DND-41 (cell line): ENCODE measurements around the gene NR4A2.

ENCODE experiments used
- ATAC-seq: fragments of 200-7000 bp; cut with Tn5 transposase; 3 replicates; pipeline ENCODE4 v1.9.1; 2021; ENCODE audit warnings: low read depth; ENCODE audit not compliant: insufficient read depth
- DNase-seq: peaks from one replicate; pipeline ENCODE4 v3.0.0-alpha.2; 2020
- H2AFZ ChIP-seq: 2 replicates; pipeline ENCODE4 v1.6.0; 2012; ENCODE audit warnings: low read depth, low read length
- H3K27ac ChIP-seq: 2 replicates; pipeline ENCODE4 v1.5.1; 2012; ENCODE audit warnings: low read length, inconsistent platforms
- H3K27me3 ChIP-seq: fragments of 200-600 bp; sonication (generic); 2 replicates; pipeline ENCODE4 v1.6.0; 2012; ENCODE audit warnings: low read length, mild to moderate bottlenecking, inconsistent platforms; ENCODE audit not compliant: insufficient read depth, poor library complexity
- H3K36me3 ChIP-seq: 2 replicates; pipeline ENCODE4 v1.5.1; 2012; ENCODE audit warnings: low read length, inconsistent platforms; ENCODE audit not compliant: insufficient read depth
- H3K4me1 ChIP-seq: 2 replicates; pipeline ENCODE4 v1.5.1; 2012; ENCODE audit warnings: mild to moderate bottlenecking, low read length; ENCODE audit not compliant: insufficient read depth
- H3K4me2 ChIP-seq: 2 replicates; pipeline ENCODE4 v1.6.0; 2012; ENCODE audit warnings: mild to moderate bottlenecking, moderate library complexity, low read length, inconsistent platforms; ENCODE audit not compliant: insufficient read depth
- H3K4me3 ChIP-seq, 2 experiments: fragments of 200-600 bp in 1 of 2; shearing (Covaris generic) in 1 of 2; 2 replicates each; pipeline ENCODE4 v1.5.1; 2012 to 2016; ENCODE audit warnings: inconsistent platforms in 2 of 2, low read length in 2 of 2, mild to moderate bottlenecking in 2 of 2, low read depth in 1 of 2, moderate library complexity in 1 of 2
- H3K79me2 ChIP-seq: 2 replicates; pipeline ENCODE4 v1.6.0; 2012; ENCODE audit warnings: low read length, inconsistent platforms; ENCODE audit not compliant: insufficient read depth
- H3K9ac ChIP-seq: 2 replicates; pipeline ENCODE4 v1.6.0; 2012; ENCODE audit warnings: low read depth, mild to moderate bottlenecking, inconsistent platforms, low read length, moderate library complexity
- H3K9me3 ChIP-seq: 2 replicates; pipeline ENCODE4 v1.5.1; 2012; ENCODE audit warnings: low read length, moderate library complexity, mild to moderate bottlenecking, inconsistent platforms; ENCODE audit not compliant: insufficient read depth, severe bottlenecking
- H4K20me1 ChIP-seq: 2 replicates; pipeline ENCODE4 v1.6.0; 2012; ENCODE audit warnings: low read length; ENCODE audit not compliant: insufficient read depth
- EZH2 ChIP-seq: IDR thresholded peaks from 3 replicates; pipeline ENCODE4 v1.6.1; 2012; ENCODE audit warnings: borderline replicate concordance, low read depth, mild to moderate bottlenecking, moderate library complexity, low read length, inconsistent platforms; ENCODE audit not compliant: severe bottlenecking
- TF ChIP-seq, protein P1 (sequence below): IDR thresholded peaks from 2 replicates; pipeline ENCODE4 v1.5.1; 2012; ENCODE audit warnings: borderline replicate concordance, low read length, moderate library complexity, mild to moderate bottlenecking; ENCODE audit not compliant: poor library complexity, severe bottlenecking; ENCODE audit errors: extremely low read depth

The NR4A2 gene

GRCh38 chr2:156320486-156321098, 11.9 kb downstream of the NR4A2 start:
- no peak overlapping the region for H3K4me2 ChIP-seq
- H4K20me1 ChIP-seq: no peaks in the 10 kb centered on the region
- peaks cover 2% of the 10 kb centered on the region for H3K9me3 ChIP-seq
- H2AFZ ChIP-seq: no peak overlapping the region
- no peak for DNase-seq
- no peak overlapping the region for H3K27ac ChIP-seq
- TF ChIP-seq, protein P1, sequence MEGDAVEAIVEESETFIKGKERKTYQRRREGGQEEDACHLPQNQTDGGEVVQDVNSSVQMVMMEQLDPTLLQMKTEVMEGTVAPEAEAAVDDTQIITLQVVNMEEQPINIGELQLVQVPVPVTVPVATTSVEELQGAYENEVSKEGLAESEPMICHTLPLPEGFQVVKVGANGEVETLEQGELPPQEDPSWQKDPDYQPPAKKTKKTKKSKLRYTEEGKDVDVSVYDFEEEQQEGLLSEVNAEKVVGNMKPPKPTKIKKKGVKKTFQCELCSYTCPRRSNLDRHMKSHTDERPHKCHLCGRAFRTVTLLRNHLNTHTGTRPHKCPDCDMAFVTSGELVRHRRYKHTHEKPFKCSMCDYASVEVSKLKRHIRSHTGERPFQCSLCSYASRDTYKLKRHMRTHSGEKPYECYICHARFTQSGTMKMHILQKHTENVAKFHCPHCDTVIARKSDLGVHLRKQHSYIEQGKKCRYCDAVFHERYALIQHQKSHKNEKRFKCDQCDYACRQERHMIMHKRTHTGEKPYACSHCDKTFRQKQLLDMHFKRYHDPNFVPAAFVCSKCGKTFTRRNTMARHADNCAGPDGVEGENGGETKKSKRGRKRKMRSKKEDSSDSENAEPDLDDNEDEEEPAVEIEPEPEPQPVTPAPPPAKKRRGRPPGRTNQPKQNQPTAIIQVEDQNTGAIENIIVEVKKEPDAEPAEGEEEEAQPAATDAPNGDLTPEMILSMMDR: no peak
- no peaks in the 10 kb centered on the region for H3K4me1 ChIP-seq
- ATAC-seq: no peak
- H3K36me3 ChIP-seq: no peaks in the 10 kb centered on the region
- H3K4me3 ChIP-seq: no peak overlapping the region
- H3K79me2 ChIP-seq: no peaks in the 10 kb centered on the region
- H3K9ac ChIP-seq: no peak overlapping the region
- H3K27me3 ChIP-seq: no peaks in the 10 kb centered on the region

- DNase-seq (no peak), ATAC-seq (no peak)
- Histone ChIP-seq H3K9ac (no peak overlapping the region), H3K27me3 (no peaks in the 10 kb centered on the region), H3K27ac (no peak overlapping the region), H3K4me3 (no peak overlapping the region), H3K4me2 (no peak overlapping the region), H4K20me1 (no peaks in the 10 kb centered on the region), H3K79me2 (no peaks in the 10 kb centered on the region), H3K36me3 (no peaks in the 10 kb centered on the region), H3K4me1 (no peaks in the 10 kb centered on the region), H2AFZ (no peak overlapping the region), H3K9me3 (peaks cover 2% of the 10 kb centered on the region)
- TF ChIP-seq, protein P1: no peak
- no peak for TF ChIP-seq EZH2
These were observed 12.6 kb downstream of the NR4A2 start for GRCh38 chr2:156319811-156320485.

- TF ChIP-seq, protein P1: no peak
- TF ChIP-seq EZH2: no peak
- no peak for DNase-seq
- H3K79me2 ChIP-seq: no peaks in the 10 kb centered on the region
- H3K27ac ChIP-seq: no peak overlapping the region
- H3K4me3 ChIP-seq: no peak overlapping the region
- peaks cover 2% of the 10 kb centered on the region for H3K9me3 ChIP-seq
- H4K20me1 ChIP-seq: no peaks in the 10 kb centered on the region
- no peaks in the 10 kb centered on the region for H3K27me3 ChIP-seq
- H2AFZ ChIP-seq: no peak overlapping the region
- no peaks in the 10 kb centered on the region for H3K36me3 ChIP-seq
- H3K4me1 ChIP-seq: no peaks in the 10 kb centered on the region
- no peak overlapping the region for H3K4me2 ChIP-seq
- no peak overlapping the region for H3K9ac ChIP-seq
- no peak for ATAC-seq
These were observed 14.9 kb downstream of the NR4A2 start for GRCh38 chr2:156317631-156318030.
